Measurements from ENCODE around the gene SCRG1.

Gene SCRG1

GRCh38 chr4:173398779-173399415 is at the start of gene SCRG1:
Gene SCRG1 (minus strand): TSS chr4:173399116. CDS start chr4:173391414, 7,702 bp downstream.
- DNase-seq: no peak

- DNase-seq: peak in 1 of 2 experiments; percentile 44
Observed at GRCh38 chr4:173448103-173448502, 49.2 kb upstream of the SCRG1 start.

GRCh38 chr4:173446416-173446815 is 47.5 kb upstream of the SCRG1 start:
- no peak for DNase-seq

- DNase-seq: no peak
Observed at GRCh38 chr4:173443121-173443520, 44.2 kb upstream of the SCRG1 start.

GRCh38 chr4:173442223-173442932 is 43.5 kb upstream of the SCRG1 start:
- no peak for DNase-seq

- no peak for DNase-seq
Observed at GRCh38 chr4:173440888-173441287, 42.0 kb upstream of the SCRG1 start.

- no peak for DNase-seq
Observed at GRCh38 chr4:173436771-173437265, 37.9 kb upstream of the SCRG1 start.

GRCh38 chr4:173436149-173436579 is 37.2 kb upstream of the SCRG1 start:
- no peak for DNase-seq

DNA sequence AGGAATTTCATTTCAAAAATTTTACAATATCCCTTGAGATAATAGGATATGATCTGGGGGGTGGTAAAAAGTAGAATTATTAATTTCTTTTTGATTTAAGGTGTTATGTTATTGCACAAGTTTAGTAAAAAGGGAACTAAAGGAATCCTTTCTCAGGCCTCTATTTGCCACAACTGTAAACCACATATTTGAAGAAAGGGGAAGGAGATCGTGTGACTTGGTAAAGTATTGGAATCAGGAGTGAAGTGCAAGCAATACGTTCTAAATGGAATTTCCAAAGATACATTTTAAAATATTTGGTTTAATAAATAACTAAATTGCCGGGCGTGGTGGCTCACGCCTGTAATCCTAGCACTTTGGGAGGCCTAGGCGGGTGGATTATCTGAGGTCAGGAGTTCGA is 35.3 kb upstream of the SCRG1 start:
- DNase-seq: no peak

- no peak for DNase-seq
Observed at GRCh38 chr4:173433447-173433846, 34.5 kb upstream of the SCRG1 start.

GRCh38 chr4:173432430-173432829 is 33.5 kb upstream of the SCRG1 start:
- no peak for DNase-seq

DNA sequence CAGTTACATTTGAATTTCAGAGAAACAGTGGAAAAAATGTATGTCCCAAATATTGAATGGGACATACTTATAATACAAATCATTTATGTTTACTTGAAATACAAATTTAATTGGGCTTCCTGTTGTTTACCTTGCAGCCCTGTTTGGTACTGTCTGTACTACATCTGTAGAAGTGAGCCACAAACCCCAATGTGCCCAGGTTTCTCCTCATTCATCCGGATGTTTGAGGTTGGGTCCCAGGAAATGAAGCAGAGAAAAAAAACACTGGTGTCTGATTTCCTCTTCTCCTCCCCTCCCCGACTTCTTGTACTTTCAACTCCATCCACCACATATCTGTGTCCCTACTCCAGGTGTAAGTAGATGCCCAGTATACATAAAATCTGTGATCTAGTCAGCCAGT is 27.1 kb upstream of the SCRG1 start:
- no peak for DNase-seq

- no peak for DNase-seq
Observed at GRCh38 chr4:173424899-173425805, 26.2 kb upstream of the SCRG1 start.

GRCh38 chr4:173420801-173421200 is 21.9 kb upstream of the SCRG1 start:
- no peak for DNase-seq

GRCh38 chr4:173420324-173420752 is 21.4 kb upstream of the SCRG1 start:
- peak in 1 of 2 experiments; percentile 29 for DNase-seq

DNA sequence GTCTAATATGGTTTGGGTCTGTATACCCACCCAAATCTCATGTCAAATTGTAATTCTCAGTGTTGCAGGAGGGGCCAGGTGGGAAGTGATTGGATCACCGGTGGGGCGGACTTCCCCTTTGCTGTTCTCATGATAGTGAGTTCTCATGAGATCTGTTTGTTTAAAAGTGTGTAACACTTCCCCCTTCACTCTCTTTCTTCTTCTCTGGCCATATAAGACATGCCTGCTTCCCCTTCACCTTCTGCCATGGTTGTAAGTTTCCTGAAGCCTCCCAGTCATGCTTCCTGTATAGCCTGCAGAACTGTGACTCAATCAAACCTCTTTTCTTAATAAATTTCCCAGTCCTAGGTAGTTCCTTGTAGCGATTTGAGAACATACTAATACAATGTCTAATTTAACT is 19.7 kb upstream of the SCRG1 start:
- DNase-seq: no peak

DNA sequence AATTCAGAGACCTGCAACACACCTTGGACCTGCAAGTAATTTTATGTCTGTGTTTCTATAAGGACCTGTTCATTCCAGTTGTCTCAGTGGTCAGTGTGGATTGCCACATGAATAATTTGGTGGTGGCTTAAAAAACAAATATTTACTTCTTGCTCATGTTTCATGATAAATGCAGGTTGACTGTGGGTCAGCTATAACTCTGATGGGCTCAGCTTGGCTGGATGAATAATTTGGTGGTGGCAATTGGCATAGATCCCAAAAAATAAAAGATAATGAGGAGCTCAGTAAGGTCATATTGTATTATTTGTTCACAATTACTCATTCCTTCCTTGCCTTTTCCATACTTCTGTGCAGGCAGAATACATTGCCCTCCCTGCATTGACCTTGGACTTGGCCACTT is 18.9 kb upstream of the SCRG1 start:
- DNase-seq: no peak

DNA sequence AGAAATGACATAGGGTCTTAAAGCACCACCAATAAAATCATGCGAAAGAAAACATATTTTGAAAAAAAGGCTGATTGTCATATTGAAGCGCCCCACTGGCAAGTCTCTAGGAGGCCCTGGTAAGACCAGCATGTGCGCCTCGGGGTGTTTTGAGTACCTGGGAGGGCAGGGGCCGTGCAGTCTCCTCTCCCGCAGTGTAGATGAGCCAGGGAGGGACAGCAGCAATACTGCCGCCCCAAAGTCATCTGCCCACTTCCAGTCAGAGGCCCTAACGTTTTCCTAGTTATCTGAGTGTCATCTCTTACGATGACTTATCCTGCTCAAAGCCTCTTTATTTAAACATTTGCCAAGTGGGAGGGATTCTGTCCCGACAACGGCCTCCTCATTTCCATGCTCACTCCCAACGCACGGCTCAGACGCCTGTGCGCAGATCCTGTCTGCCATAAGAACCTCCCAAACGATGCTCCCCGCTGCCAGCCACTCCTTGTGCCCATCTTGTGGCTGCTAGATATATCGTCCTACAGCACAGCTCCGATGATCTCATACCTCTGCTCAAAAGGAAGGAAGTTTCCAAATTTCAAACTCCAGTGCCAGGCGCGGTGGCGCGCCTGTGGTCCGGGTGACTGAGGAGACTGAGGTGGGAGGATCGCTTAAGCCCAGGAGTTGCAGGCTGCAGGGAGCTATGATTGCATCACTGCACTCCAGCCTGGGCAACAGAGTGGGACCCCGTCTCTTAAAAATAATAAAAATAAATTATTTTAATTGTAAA is 17.2 kb upstream of the SCRG1 start:
- no peak for DNase-seq

- no peak for DNase-seq
Observed at GRCh38 chr4:173415092-173415491, 16.2 kb upstream of the SCRG1 start.

- no peak for DNase-seq
Observed at GRCh38 chr4:173414456-173414855, 15.5 kb upstream of the SCRG1 start.

- DNase-seq: no peak
Observed at GRCh38 chr4:173413036-173413435, 14.1 kb upstream of the SCRG1 start.

DNA sequence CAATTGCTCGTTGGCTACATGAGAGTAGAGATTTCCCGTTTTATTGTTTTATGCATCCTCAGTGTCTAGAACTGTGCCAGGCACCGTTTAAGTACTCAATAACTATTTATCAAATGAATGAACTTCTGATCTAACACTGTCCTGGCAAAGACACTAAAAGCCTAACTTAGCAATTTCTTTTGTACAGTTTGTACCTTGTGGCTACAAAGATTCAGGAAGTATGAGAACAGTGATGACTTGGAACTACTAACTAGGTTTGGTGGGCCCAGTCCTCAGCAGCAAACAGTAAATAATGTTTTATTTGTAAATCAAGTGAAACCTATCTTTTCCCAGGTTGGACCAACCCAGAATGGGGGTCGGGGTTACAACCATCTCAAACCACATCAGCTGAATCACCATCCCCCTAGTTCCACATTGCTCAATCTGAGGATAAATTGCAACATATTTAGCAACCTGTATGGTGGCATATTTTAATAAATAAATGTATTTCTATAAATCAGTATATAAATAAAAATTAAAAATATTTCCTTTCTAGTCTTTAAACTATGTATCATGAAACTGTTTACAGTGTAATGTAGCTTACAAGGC is 12.3 kb upstream of the SCRG1 start:
- DNase-seq: no peak
